Keratinocyte (primary cell): ENCODE measurements around the gene PTPRD. TPM values are rescaled to one million over a fixed set of nuclear protein-coding genes. Genes with fewer than 3 reads are reported as not detected.

Experiments used
- DNase-seq: peaks from one replicate; pipeline ENCODE4 v3.0.0-alpha.2; 2011; ENCODE audit warnings: low read depth, missing footprints, low spot score
- FAIRE-seq: peaks from 2 replicates; lab custom pipeline; 2011; peaks lifted over from hg19 to GRCh38; lab: Jason Lieb, UNC
- H2AFZ ChIP-seq: 2 replicates; pipeline ENCODE4 v1.6.0; 2012; ENCODE audit warnings: low read length, control low read depth, inconsistent platforms; ENCODE audit not compliant: control insufficient read depth
- H3K27ac ChIP-seq: 2 replicates; pipeline ENCODE4 v1.5.1; 2011; ENCODE audit warnings: low read length; ENCODE audit not compliant: control insufficient read depth, insufficient read depth
- H3K27me3 ChIP-seq: 3 replicates; pipeline ENCODE4 v1.6.0; 2011; ENCODE audit warnings: low read length; ENCODE audit not compliant: control insufficient read depth, insufficient read depth; ENCODE audit errors: extremely low read depth
- H3K36me3 ChIP-seq, 2 experiments: 2 replicates in 1 of 2; 3 replicates in 1 of 2; pipeline ENCODE4 v1.5.1; 2011; ENCODE audit warnings: low read length in 2 of 2, mild to moderate bottlenecking in 1 of 2; ENCODE audit not compliant: control insufficient read depth in 2 of 2, insufficient read depth in 2 of 2; ENCODE audit errors: extremely low read depth in 1 of 2
- H3K4me1 ChIP-seq: 3 replicates; pipeline ENCODE4 v1.5.1; 2011; ENCODE audit warnings: low read length; ENCODE audit not compliant: control insufficient read depth, insufficient read depth; ENCODE audit errors: extremely low read depth
- H3K4me2 ChIP-seq: 3 replicates; pipeline ENCODE4 v1.6.0; 2011; ENCODE audit warnings: low read depth, low read length; ENCODE audit not compliant: control insufficient read depth, insufficient read depth; ENCODE audit errors: extremely low read depth
- H3K4me3 ChIP-seq, 3 experiments: fragments of 200-600 bp in 1 of 3; sonication (generic) in 1 of 3; 2 replicates in 2 of 3; 3 replicates in 1 of 3; pipeline ENCODE4 v1.5.1; 2011 to 2016; ENCODE audit warnings: low read length in 3 of 3, mild to moderate bottlenecking in 3 of 3, control low read depth in 2 of 3, inconsistent platforms in 1 of 3, low read depth in 1 of 3, mixed read lengths in 1 of 3, mixed run types in 1 of 3, moderate library complexity in 1 of 3; ENCODE audit not compliant: control insufficient read depth in 2 of 3, insufficient read depth in 2 of 3; ENCODE audit errors: extremely low read depth in 1 of 3
- H3K79me2 ChIP-seq: 2 replicates; pipeline ENCODE4 v1.6.0; 2012; ENCODE audit warnings: low read length; ENCODE audit not compliant: control insufficient read depth, insufficient read depth
- H3K9ac ChIP-seq: 3 replicates; pipeline ENCODE4 v1.6.0; 2011; ENCODE audit warnings: low read length; ENCODE audit not compliant: control insufficient read depth, insufficient read depth; ENCODE audit errors: extremely low read depth
- H3K9me1 ChIP-seq: 3 replicates; pipeline ENCODE4 v1.6.0; 2011; ENCODE audit warnings: low read length; ENCODE audit not compliant: control insufficient read depth, insufficient read depth; ENCODE audit errors: extremely low read depth
- H3K9me3 ChIP-seq: 2 replicates; pipeline ENCODE4 v1.5.1; 2012; ENCODE audit warnings: low read depth, low read length; ENCODE audit not compliant: control insufficient read depth
- H4K20me1 ChIP-seq: 3 replicates; pipeline ENCODE4 v1.6.0; 2011; ENCODE audit warnings: low read length; ENCODE audit not compliant: control insufficient read depth, insufficient read depth; ENCODE audit errors: extremely low read depth
- EZH2 ChIP-seq: IDR thresholded peaks from one replicate; pipeline ENCODE4 v1.6.1; 2012; ENCODE audit warnings: inconsistent platforms, mild to moderate bottlenecking, low read length, moderate library complexity
- dilution Hi-C: fragments of 300-500 bp; cut with MboI; formaldehyde crosslinking; loops from one replicate; pipeline ENCODE4 v1.7.0; 2020; ENCODE audit warnings: low sequenced_read_pairs; ENCODE audit not compliant: extremely low pct_ligation_motif_present
- polyA plus RNA-seq, 5 experiments: library from polyadenylated mRNA; depleted of rRNA in 3 of 5; stranded (reverse) in 3 of 5; stranded (forward) in 1 of 5; unstranded in 1 of 5; fragments of >200 nt; gene quantifications; 1 replicate in 1 of 5; 2 replicates in 3 of 5; 3 replicates in 1 of 5; pipeline versions ENCODE4 v1.2.1 to v1.2.3, GENCODE V29; 2011 to 2012; ENCODE audit warnings: missing spikeins in 2 of 5, low read depth in 1 of 5, low replicate concordance in 1 of 5
- TF ChIP-seq, protein P1 (sequence below), 3 experiments: IDR thresholded peaks in 1 of 3; conservative IDR thresholded peaks in 1 of 3; optimal IDR thresholded peaks in 1 of 3; 2 replicates in 2 of 3; 3 replicates in 1 of 3; pipeline versions ENCODE3 to v1.5.1; 2011; ENCODE audit warnings: low read length in 3 of 3, mild to moderate bottlenecking in 3 of 3, moderate library complexity in 2 of 3, control low read depth in 1 of 3, inconsistent platforms in 1 of 3; ENCODE audit not compliant: insufficient read depth in 2 of 3; ENCODE audit errors: extremely low read depth in 1 of 3

The PTPRD gene
- polyA plus RNA-seq, 1 donor (not counting 4 experiments of a cell fraction or from before 2014, with no cell fraction given): 0.10 TPM

DNA sequence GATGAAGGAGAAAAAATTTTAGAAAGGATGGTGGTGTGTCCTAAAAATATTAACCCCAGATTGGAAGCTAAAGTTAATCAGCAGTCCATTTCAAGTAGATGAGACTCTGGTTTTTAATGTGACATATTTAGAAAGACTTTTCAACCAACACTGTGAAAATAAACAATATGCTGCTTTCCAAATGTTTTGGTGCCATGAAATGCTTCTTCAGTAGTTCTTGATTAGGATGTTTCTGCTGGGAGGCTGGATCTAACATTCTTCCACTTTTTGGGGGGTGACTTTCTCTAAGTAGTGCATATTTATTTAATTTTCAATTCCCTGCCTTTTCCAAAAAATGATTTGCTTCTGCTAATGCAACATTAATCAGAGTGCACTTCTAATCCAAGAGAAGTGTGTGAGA lies 2219.9 kb downstream of the PTPRD start:
- no peaks in the 10 kb centered on the region for H3K36me3 ChIP-seq
- no peak for FAIRE-seq
- H2AFZ ChIP-seq: no peak overlapping the region
- H4K20me1 ChIP-seq: no peaks in the 10 kb centered on the region
- no peaks in the 10 kb centered on the region for H3K79me2 ChIP-seq
- H3K27me3 ChIP-seq: no peaks in the 10 kb centered on the region
- H3K4me3 ChIP-seq: no peak overlapping the region
- no peaks in the 10 kb centered on the region for H3K9me3 ChIP-seq
- H3K9ac ChIP-seq: no peak overlapping the region
- H3K4me1 ChIP-seq: no peaks in the 10 kb centered on the region
- H3K27ac ChIP-seq: no peak overlapping the region
- H3K9me1 ChIP-seq: no peaks in the 10 kb centered on the region
- no peak for TF ChIP-seq EZH2
- TF ChIP-seq, protein P1, sequence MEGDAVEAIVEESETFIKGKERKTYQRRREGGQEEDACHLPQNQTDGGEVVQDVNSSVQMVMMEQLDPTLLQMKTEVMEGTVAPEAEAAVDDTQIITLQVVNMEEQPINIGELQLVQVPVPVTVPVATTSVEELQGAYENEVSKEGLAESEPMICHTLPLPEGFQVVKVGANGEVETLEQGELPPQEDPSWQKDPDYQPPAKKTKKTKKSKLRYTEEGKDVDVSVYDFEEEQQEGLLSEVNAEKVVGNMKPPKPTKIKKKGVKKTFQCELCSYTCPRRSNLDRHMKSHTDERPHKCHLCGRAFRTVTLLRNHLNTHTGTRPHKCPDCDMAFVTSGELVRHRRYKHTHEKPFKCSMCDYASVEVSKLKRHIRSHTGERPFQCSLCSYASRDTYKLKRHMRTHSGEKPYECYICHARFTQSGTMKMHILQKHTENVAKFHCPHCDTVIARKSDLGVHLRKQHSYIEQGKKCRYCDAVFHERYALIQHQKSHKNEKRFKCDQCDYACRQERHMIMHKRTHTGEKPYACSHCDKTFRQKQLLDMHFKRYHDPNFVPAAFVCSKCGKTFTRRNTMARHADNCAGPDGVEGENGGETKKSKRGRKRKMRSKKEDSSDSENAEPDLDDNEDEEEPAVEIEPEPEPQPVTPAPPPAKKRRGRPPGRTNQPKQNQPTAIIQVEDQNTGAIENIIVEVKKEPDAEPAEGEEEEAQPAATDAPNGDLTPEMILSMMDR (optimal IDR thresholded peaks at IDR 0.05 in 1 of 3, IDR thresholded peaks at IDR 0.05 in 1 of 3, conservative IDR thresholded peaks at IDR 0.05 in 1 of 3; ENCODE audit: extremely low read depth in 1 of 3, insufficient read depth in 2 of 3, low read length in 3 of 3): no peak
- H3K4me2 ChIP-seq: no peak overlapping the region
- dilution Hi-C loops: no loop called here
- no peak for DNase-seq

DNA sequence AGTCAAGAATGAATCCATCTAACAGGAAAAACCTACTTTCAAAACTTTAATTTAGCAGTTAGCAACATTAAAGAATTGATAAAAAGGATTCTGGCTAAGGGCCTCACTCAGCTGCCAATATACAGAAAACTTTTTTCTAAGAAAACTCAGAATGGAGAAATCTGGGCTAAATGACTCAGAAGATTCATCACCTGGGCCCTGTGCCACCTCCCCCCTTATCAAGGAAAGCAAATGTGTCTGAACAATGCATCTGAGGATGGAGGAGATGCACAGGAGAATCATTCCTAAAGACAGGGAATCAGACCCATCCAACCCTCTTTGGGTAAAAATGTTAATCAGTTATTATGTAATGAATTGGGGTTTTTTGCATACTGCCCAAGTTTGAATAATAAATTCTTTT lies 2221.2 kb downstream of the PTPRD start:
- Histone ChIP-seq H3K79me2 (no peaks in the 10 kb centered on the region), H3K27ac (no peak overlapping the region), H3K4me2 (no peak overlapping the region), H3K4me1 (no peaks in the 10 kb centered on the region), H3K27me3 (no peaks in the 10 kb centered on the region), H3K4me3 (no peak overlapping the region), H3K9ac (no peak overlapping the region), H3K9me3 (no peaks in the 10 kb centered on the region), H3K36me3 (no peaks in the 10 kb centered on the region), H3K9me1 (no peaks in the 10 kb centered on the region), H2AFZ (no peak overlapping the region), H4K20me1 (no peaks in the 10 kb centered on the region)
- TF ChIP-seq, protein P1 (optimal IDR thresholded peaks at IDR 0.05 in 1 of 3, IDR thresholded peaks at IDR 0.05 in 1 of 3, conservative IDR thresholded peaks at IDR 0.05 in 1 of 3; ENCODE audit: extremely low read depth in 1 of 3, insufficient read depth in 2 of 3, low read length in 3 of 3): no peak
- no peak for TF ChIP-seq EZH2
- no peak for FAIRE-seq
- dilution Hi-C loops: no loop called here
- DNase-seq: no peak
